ENCODE measurements around the gene MTTP. TPM values are rescaled to one million over a fixed set of nuclear protein-coding genes. Genes with fewer than 3 reads are reported as not detected.

Gene MTTP
- total RNA-seq, 1 experiment from 2014 or later = 0.20 TPM

GRCh38 chr4:99652596-99653436 is 78.2 kb downstream of the MTTP start:
- H3K4me3 ChIP-seq (replicated peaks in 1 of 2; ENCODE audit: low read depth in 1 of 2, low read length in 2 of 2) = no peak overlapping the region
- ATAC-seq (no peak), DNase-seq (ENCODE audit: low read depth, low spot score) (no peak)
- no peaks in the 10 kb centered on the region for H3K9me3 ChIP-seq (ENCODE audit: control insufficient read depth in 1 of 2, insufficient read depth in 1 of 2, low read depth in 1 of 2, low read length in 2 of 2)
- no peak overlapping the region for H2AFZ ChIP-seq (ENCODE audit: low read depth, low read length, poor library complexity, severe bottlenecking)
- no peaks in the 10 kb centered on the region for H3K79me2 ChIP-seq (ENCODE audit: insufficient read depth, low read length)
- CTCF ChIA-PET = no interaction called here
- BruUV-seq (replicated peaks) = no TSS peak
- H3K4me1 ChIP-seq (ENCODE audit: control insufficient read depth in 1 of 2, insufficient read depth in 2 of 2, low read length in 2 of 2) = peaks cover 0 to 5% of the 10 kb centered on the region in 2 experiments; a peak in 2 of 4 replicates
- H3K9me2 ChIP-seq (ENCODE audit: insufficient read depth) = no peaks in the 10 kb centered on the region
- H3K4me2 ChIP-seq (ENCODE audit: low read length) = no peak overlapping the region
- no peak overlapping the region for H3K27ac ChIP-seq (ENCODE audit: low read depth, low read length)
- no peaks in the 10 kb centered on the region for H3K36me3 ChIP-seq (ENCODE audit: control insufficient read depth in 1 of 2, insufficient read depth in 2 of 2, low read length in 2 of 2)
- intact Hi-C loops (cut with micrococcal nuclease) = no loop called here
- no peaks in the 10 kb centered on the region for H4K20me1 ChIP-seq (ENCODE audit: insufficient read depth)
- POLR2A ChIA-PET = no interaction called here
- TF ChIP-seq CTCF (IDR thresholded peaks at IDR 0.05 in 2 of 3, conservative IDR thresholded peaks at IDR 0.05 in 1 of 3; ENCODE audit: borderline replicate concordance in 1 of 3, insufficient read depth in 1 of 3, low read depth in 2 of 3, low read length in 2 of 3) (no peak), YY1 (IDR thresholded peaks at IDR 0.05; ENCODE audit: extremely low read depth, insufficient replicate concordance, low read depth, low read length) (no peak), ZFX (IDR thresholded peaks at IDR 0.05) (no peak), JUND (IDR thresholded peaks at IDR 0.05) (no peak), RAD21 (IDR thresholded peaks at IDR 0.05; ENCODE audit: low read depth) (no peak), EZH2 (IDR thresholded peaks at IDR 0.05) (no peak), SP1 (IDR thresholded peaks at IDR 0.05; ENCODE audit: low read depth) (no peak), POLR2AphosphoS5 (IDR thresholded peaks at IDR 0.05; ENCODE audit: low read depth, low read length) (no peak), SRF (IDR thresholded peaks at IDR 0.05; ENCODE audit: low read depth) (no peak), POLR2A (IDR thresholded peaks at IDR 0.05; ENCODE audit: borderline replicate concordance, extremely low read depth, insufficient read depth, insufficient read length) (no peak), TCF7L2 (IDR thresholded peaks at IDR 0.05; ENCODE audit: borderline replicate concordance, extremely low read depth, insufficient read depth, insufficient read length) (no peak), SIN3A (IDR thresholded peaks at IDR 0.05; ENCODE audit: low read depth) (no peak), REST (IDR thresholded peaks at IDR 0.05; ENCODE audit: low read depth) (no peak), CEBPB (IDR thresholded peaks at IDR 0.05; ENCODE audit: low read depth) (no peak), ZNF274 (IDR thresholded peaks at IDR 0.05; ENCODE audit: low read depth, low read length) (no peak), ATF3 (IDR thresholded peaks at IDR 0.05) (no peak), FOSL1 (IDR thresholded peaks at IDR 0.05; ENCODE audit: low read depth) (no peak), MAX (IDR thresholded peaks at IDR 0.05) (no peak), CBX3 (IDR thresholded peaks at IDR 0.05; ENCODE audit: low read depth) (no peak)
- RAD21 ChIA-PET (ENCODE audit: low non-redundant PET in 1 of 2, low total read pairs in 2 of 2, uncharacterized antibody in 2 of 2, unreplicated experiment in 2 of 2) = no interaction called here
- H3K27me3 ChIP-seq (ENCODE audit: insufficient read depth, low read length) = no peaks in the 10 kb centered on the region
- H3K9ac ChIP-seq (ENCODE audit: low read length) = no peak overlapping the region

Measured in HCT116 (cell line).